K562 (cell line): Measurements from ENCODE around the gene MBD6. TPM values are rescaled to one million over a fixed set of nuclear protein-coding genes. Genes with fewer than 3 reads are reported as not detected.

Experiments
- BDP1 ChIP-seq: IDR thresholded peaks from 3 replicates; pipeline ENCODE4 v1.6.1; 2011; ENCODE audit not compliant: insufficient read length, insufficient read depth
- EHMT2 ChIP-seq: fragments of 450-650 bp; IDR thresholded peaks from 2 replicates; pipeline ENCODE4 v1.6.1; 2018; ENCODE audit warnings: antibody characterized with exemption
- FOXK1 ChIP-seq: sonication (generic); formaldehyde crosslinking; IDR thresholded peaks from 2 replicates; pipeline ENCODE4 v1.8.0; 2022; ENCODE audit warnings: missing genetic modification reagents, mild to moderate bottlenecking, borderline replicate concordance
- FOXM1 ChIP-seq, 2 experiments: fragments of 450-650 bp in 1 of 2; sonication (generic) in 1 of 2; formaldehyde crosslinking in 1 of 2; IDR thresholded peaks; 2 replicates each; pipeline versions ENCODE4 v1.6.1 to v1.9.0; 2017 to 2022; ENCODE audit warnings: low read depth in 2 of 2, mild to moderate bottlenecking in 2 of 2, missing genetic modification reagents in 1 of 2, moderate library complexity in 1 of 2
- HNRNPL ChIP-seq: fragments of 200-400 bp; formaldehyde crosslinking; IDR thresholded peaks from 2 replicates; pipeline ENCODE4 v1.6.1; 2017; ENCODE audit warnings: low read depth, mild to moderate bottlenecking, low read length
- MLX ChIP-seq, 2 experiments: fragments of 450-650 bp in 1 of 2; sonication (generic) in 1 of 2; formaldehyde crosslinking; conservative IDR thresholded peaks; 2 replicates each; pipeline versions ENCODE4 v1.4.0 to v1.8.1; 2020 to 2022; ENCODE audit warnings: mild to moderate bottlenecking in 1 of 2, missing genetic modification reagents in 1 of 2
- NBN ChIP-seq: fragments of 450-650 bp; IDR thresholded peaks from 2 replicates; pipeline ENCODE4 v1.6.1; 2016; ENCODE audit warnings: low read depth, mild to moderate bottlenecking
- NCOA6 ChIP-seq: fragments of 450-650 bp; IDR thresholded peaks from 2 replicates; pipeline ENCODE4 v1.6.1; 2017; ENCODE audit warnings: mild to moderate bottlenecking
- NONO ChIP-seq, 2 experiments: fragments of 200-400 bp in 1 of 2; fragments of 450-650 bp in 1 of 2; formaldehyde crosslinking in 1 of 2; IDR thresholded peaks; 2 replicates each; pipeline ENCODE4 v1.6.1; 2017; ENCODE audit warnings: low read depth in 2 of 2, mild to moderate bottlenecking in 2 of 2, moderate library complexity in 2 of 2, low read length in 1 of 2
- PBX2 ChIP-seq, 2 experiments: IDR thresholded peaks in 1 of 2; conservative IDR thresholded peaks in 1 of 2; 2 replicates each; pipeline ENCODE4 v1.6.1; 2016; ENCODE audit warnings: low read depth in 2 of 2, mild to moderate bottlenecking in 1 of 2, missing compliant biosample characterization in 1 of 2, missing genetic modification characterization in 1 of 2, moderate library complexity in 1 of 2
- POLR2G ChIP-seq: fragments of 200-400 bp; formaldehyde crosslinking; IDR thresholded peaks from 2 replicates; pipeline ENCODE4 v1.6.1; 2017; ENCODE audit warnings: low read depth, mild to moderate bottlenecking, antibody characterized with exemption, low read length, moderate library complexity
- TCF7 ChIP-seq: sonication (generic); IDR thresholded peaks from 2 replicates; pipeline ENCODE4 v1.6.1; 2016; ENCODE audit warnings: antibody characterized with exemption, borderline replicate concordance
- TEAD1 ChIP-seq, 2 experiments: fragments of 450-650 bp in 1 of 2; sonication (generic) in 1 of 2; formaldehyde crosslinking; IDR thresholded peaks; 2 replicates each; pipeline versions ENCODE4 v1.4.0 to v1.8.0; 2020 to 2022; ENCODE audit warnings: mild to moderate bottlenecking in 2 of 2, missing genetic modification reagents in 1 of 2
- THRAP3 ChIP-seq: fragments of 450-650 bp; IDR thresholded peaks from 2 replicates; pipeline ENCODE4 v1.6.1; 2016; ENCODE audit warnings: mild to moderate bottlenecking, inconsistent platforms, borderline replicate concordance
- ZBED1 ChIP-seq: IDR thresholded peaks from 2 replicates; pipeline ENCODE4 v1.6.1; 2014
- ZNF408 ChIP-seq: fragments of 250-450 bp; sonication (Bioruptor Pico); IDR thresholded peaks from 2 replicates; pipeline ENCODE4 v1.4.0; 2020; ENCODE audit warnings: low read depth, mild to moderate bottlenecking, moderate library complexity
- ZNF785 ChIP-seq: fragments of 250-450 bp; sonication (Bioruptor Pico); IDR thresholded peaks from 2 replicates; pipeline ENCODE4 v1.4.0; 2020; ENCODE audit warnings: mild to moderate bottlenecking
- ZSCAN32 ChIP-seq: fragments of 450-650 bp; formaldehyde crosslinking; IDR thresholded peaks from 2 replicates; pipeline ENCODE4 v1.4.0; 2020; ENCODE audit warnings: mild to moderate bottlenecking, moderate library complexity
- polyA plus RNA-seq, 8 experiments: library from polyadenylated mRNA; depleted of rRNA in 4 of 8; stranded (reverse) in 5 of 8; unstranded in 3 of 8; fragments of >200 nt; fragmentation: Nextera tagmentation in 2 of 8; fragmentation: Illumina TruSeq in 1 of 8; extraction: Ambion mirVana in 2 of 8; extraction: Trizol in 1 of 8; gene quantifications; 2 replicates each; pipeline versions ENCODE4 v1.2.1 to v1.2.3, GENCODE V29; 2011 to 2014; ENCODE audit warnings: inconsistent platforms in 1 of 8, missing spikeins in 1 of 8
- total RNA-seq, 7 experiments: library from RNA; depleted of rRNA in 6 of 7; stranded (reverse); fragments of >200 nt in 6 of 7; fragmentation: Illumina TruSeq in 2 of 7; extraction: Trizol in 2 of 7; gene quantifications; 2 replicates each; pipeline versions ENCODE4 v1.2.1 to v1.2.3, GENCODE V29; 2011 to 2021; ENCODE audit warnings: low replicate concordance in 1 of 7
- TF ChIP-seq, protein P1 (sequence below): fragments of 450-650 bp; IDR thresholded peaks from 2 replicates; pipeline ENCODE4 v1.6.1; 2016; ENCODE audit warnings: low read depth, mild to moderate bottlenecking, moderate library complexity
- TF ChIP-seq, protein P2 (sequence below): fragments of 450-650 bp; IDR thresholded peaks from 2 replicates; pipeline ENCODE4 v1.6.1; 2018; ENCODE audit not compliant: partially characterized antibody

MBD6 gene
- total and polyA plus RNA-seq, 9 of the 15 experiments (the other 6 are each of a cell fraction or from before 2014, with no cell fraction given): 2.0 to 54.8 (median 3.8) TPM

DNA sequence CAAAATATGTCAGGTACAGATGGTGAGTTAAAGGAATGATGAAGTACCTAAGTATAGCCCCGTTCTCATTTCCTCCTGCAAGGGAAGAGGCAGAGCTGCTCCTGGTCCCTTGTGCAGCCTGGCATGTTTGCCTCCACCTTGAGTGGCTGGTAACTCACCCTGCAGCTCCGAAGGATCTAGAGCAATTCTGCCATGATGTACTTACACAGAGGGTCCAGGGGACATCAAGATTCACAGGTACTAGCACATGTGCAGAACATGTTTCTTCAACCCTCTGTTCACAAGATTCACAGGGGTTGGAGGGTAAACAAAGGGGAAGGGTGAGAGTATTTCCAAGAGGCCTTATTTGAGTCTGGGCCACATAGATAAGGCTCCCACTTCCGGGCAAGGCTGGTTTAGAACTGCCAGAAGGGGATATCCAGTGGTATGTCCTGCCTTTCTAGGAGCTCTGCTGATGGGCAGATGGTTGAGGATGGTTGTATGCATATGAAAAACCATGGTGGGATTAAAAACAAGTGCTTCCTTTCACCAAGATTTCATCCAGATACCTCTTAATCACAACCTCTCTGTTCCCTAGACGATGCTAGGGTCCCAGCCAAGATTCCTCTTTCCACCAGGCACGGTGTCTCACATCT, 16.6 kb downstream of the MBD6 start (continued):
- TF ChIP-seq PBX2 (CRISPR knock-in tag; IDR thresholded peaks at IDR 0.05; ENCODE audit: low read depth): no peak
- peak; percentile 10; the same call in 1 of the 2 replicates for TF ChIP-seq PBX2 (tag; conservative IDR thresholded peaks at IDR 0.05; ENCODE audit: low read depth)
- TF ChIP-seq, protein P1, sequence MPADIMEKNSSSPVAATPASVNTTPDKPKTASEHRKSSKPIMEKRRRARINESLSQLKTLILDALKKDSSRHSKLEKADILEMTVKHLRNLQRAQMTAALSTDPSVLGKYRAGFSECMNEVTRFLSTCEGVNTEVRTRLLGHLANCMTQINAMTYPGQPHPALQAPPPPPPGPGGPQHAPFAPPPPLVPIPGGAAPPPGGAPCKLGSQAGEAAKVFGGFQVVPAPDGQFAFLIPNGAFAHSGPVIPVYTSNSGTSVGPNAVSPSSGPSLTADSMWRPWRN: peak; percentile 76
- peak; percentile 11 to 28; a peak in 2 of 4 replicates for TF ChIP-seq TEAD1 (CRISPR knock-in tag; IDR thresholded peaks at IDR 0.05)
- no peak for TF ChIP-seq NCOA6
- TF ChIP-seq ZBED1: 0 out of 2 replicates have a peak, but pooled peaks have one; percentile 29
- no peak for TF ChIP-seq POLR2G
- peak; percentile 96 for TF ChIP-seq NBN
- no peak for TF ChIP-seq TCF7
- peak in 1 of 2 experiments; percentile 40; a peak in 1 of 4 replicates for TF ChIP-seq NONO (IDR thresholded peaks at IDR 0.05; ENCODE audit: low read depth in 2 of 2, low read length in 1 of 2)
- TF ChIP-seq FOXM1 (IDR thresholded peaks at IDR 0.05; ENCODE audit: low read depth): peak; percentile 81
- TF ChIP-seq FOXM1 (CRISPR knock-in tag; IDR thresholded peaks at IDR 0.05; ENCODE audit: low read depth): no peak
- no peak for TF ChIP-seq ZNF785 (CRISPR knock-in tag)
- TF ChIP-seq FOXK1 (CRISPR knock-in tag): 0 out of 2 replicates have a peak, but pooled peaks have one; percentile 55
- TF ChIP-seq EHMT2: no peak
- TF ChIP-seq MLX (CRISPR knock-in tag; conservative IDR thresholded peaks at IDR 0.05): no peak
- no peak for TF ChIP-seq HNRNPL
- TF ChIP-seq ZNF408 (CRISPR knock-in tag): no peak
- TF ChIP-seq, protein P2, sequence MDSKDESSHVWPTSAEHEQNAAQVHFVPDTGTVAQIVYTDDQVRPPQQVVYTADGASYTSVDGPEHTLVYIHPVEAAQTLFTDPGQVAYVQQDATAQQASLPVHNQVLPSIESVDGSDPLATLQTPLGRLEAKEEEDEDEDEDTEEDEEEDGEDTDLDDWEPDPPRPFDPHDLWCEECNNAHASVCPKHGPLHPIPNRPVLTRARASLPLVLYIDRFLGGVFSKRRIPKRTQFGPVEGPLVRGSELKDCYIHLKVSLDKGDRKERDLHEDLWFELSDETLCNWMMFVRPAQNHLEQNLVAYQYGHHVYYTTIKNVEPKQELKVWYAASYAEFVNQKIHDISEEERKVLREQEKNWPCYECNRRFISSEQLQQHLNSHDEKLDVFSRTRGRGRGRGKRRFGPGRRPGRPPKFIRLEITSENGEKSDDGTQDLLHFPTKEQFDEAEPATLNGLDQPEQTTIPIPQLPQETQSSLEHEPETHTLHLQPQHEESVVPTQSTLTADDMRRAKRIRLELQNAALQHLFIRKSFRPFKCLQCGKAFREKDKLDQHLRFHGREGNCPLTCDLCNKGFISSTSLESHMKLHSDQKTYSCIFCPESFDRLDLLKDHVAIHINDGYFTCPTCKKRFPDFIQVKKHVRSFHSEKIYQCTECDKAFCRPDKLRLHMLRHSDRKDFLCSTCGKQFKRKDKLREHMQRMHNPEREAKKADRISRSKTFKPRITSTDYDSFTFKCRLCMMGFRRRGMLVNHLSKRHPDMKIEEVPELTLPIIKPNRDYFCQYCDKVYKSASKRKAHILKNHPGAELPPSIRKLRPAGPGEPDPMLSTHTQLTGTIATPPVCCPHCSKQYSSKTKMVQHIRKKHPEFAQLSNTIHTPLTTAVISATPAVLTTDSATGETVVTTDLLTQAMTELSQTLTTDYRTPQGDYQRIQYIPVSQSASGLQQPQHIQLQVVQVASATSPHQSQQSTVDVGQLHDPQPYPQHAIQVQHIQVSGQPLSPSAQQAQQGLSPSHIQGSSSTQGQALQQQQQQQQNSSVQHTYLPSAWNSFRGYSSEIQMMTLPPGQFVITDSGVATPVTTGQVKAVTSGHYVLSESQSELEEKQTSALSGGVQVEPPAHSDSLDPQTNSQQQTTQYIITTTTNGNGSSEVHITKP: peak; percentile 92
- no peak for TF ChIP-seq ZSCAN32 (CRISPR knock-in tag)
- TF ChIP-seq THRAP3: no peak
- no peak for TF ChIP-seq BDP1
